ENCODE data around the gene ATP6V0D1. TPM values are rescaled to one million over a fixed set of nuclear protein-coding genes. Genes with fewer than 3 reads are reported as not detected.
A peak's percentile ranks its signal among the peaks of the same experiment; 100 is the strongest.

The ATP6V0D1 gene
- total and polyA plus RNA-seq, 10 donors: 37.3 to 133 (median 105) TPM

DNA sequence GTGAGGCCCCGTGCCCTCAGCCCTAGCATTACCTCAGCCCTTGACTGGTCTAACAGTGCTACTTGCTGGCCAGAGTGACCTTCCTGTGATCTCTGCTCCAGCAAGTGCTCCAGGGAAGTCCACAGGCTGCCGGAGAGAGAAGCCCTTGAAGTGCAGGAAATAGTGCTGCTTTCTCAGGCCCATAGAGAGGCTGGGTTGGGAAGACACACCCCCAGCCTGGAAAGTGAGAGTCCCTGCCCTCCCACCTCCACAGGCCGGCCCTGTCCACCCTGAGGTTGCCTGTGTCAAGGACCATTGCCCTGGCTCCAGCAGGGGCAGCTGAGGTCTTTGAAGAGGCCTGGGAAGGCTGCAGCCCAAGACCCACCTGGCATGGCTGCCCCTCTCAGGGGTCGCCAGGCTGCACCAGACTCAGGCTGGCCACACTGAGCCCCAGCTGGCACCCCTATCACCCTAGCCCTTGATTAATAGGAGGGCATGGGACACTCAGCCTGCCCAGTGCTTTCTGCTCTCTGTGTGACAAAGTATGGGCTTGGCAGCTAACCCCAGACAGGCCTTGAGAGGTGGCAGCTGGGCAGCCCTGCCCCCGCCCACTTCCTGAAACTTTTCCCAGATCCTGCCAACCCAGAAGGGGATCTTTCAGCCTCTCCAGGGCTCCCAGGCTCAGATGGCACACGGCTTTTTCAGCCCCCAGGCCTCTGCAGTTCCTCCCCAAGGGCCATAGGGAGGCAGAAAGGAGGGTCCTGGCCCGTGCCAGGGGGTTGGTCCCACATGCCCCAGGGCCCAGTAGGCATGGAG lies 21.7 kb downstream of the ATP6V0D1 start:
- Histone ChIP-seq H3K36me3 (peaks cover 0 to 93% (median 5%) of the 10 kb centered on the region in 6 donors), H3K27ac (peak overlapping the region; percentile 69 to 85 (median 82)), H3K4me3 (peak overlapping the region in 1 of 8 donors; percentile 2), H3K9me3 (no peaks in the 10 kb centered on the region), H3K27me3 (replicated peaks in 1 of 7) (no peaks in the 10 kb centered on the region), H3K4me1 (peaks cover 47 to 100% (median 84%) of the 10 kb centered on the region in 6 donors)
- intact Hi-C loops (cut with DNase I; ENCODE audit: low total_unique reads): no loop called here
- no peak for DNase-seq
- peak in 2 of 3 donors; percentile 58 to 65 for TF ChIP-seq POLR2AphosphoS5 (IDR thresholded peaks at IDR 0.05)
- TF ChIP-seq, protein P1, sequence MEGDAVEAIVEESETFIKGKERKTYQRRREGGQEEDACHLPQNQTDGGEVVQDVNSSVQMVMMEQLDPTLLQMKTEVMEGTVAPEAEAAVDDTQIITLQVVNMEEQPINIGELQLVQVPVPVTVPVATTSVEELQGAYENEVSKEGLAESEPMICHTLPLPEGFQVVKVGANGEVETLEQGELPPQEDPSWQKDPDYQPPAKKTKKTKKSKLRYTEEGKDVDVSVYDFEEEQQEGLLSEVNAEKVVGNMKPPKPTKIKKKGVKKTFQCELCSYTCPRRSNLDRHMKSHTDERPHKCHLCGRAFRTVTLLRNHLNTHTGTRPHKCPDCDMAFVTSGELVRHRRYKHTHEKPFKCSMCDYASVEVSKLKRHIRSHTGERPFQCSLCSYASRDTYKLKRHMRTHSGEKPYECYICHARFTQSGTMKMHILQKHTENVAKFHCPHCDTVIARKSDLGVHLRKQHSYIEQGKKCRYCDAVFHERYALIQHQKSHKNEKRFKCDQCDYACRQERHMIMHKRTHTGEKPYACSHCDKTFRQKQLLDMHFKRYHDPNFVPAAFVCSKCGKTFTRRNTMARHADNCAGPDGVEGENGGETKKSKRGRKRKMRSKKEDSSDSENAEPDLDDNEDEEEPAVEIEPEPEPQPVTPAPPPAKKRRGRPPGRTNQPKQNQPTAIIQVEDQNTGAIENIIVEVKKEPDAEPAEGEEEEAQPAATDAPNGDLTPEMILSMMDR (IDR thresholded peaks at IDR 0.05 in 8 of 11, conservative IDR thresholded peaks at IDR 0.05 in 3 of 11): no peak
- WGBS, 5 donors: 39 to 94% (median 66%) methylated on average over 3 to 7 of the region's 7 CpGs

DNA sequence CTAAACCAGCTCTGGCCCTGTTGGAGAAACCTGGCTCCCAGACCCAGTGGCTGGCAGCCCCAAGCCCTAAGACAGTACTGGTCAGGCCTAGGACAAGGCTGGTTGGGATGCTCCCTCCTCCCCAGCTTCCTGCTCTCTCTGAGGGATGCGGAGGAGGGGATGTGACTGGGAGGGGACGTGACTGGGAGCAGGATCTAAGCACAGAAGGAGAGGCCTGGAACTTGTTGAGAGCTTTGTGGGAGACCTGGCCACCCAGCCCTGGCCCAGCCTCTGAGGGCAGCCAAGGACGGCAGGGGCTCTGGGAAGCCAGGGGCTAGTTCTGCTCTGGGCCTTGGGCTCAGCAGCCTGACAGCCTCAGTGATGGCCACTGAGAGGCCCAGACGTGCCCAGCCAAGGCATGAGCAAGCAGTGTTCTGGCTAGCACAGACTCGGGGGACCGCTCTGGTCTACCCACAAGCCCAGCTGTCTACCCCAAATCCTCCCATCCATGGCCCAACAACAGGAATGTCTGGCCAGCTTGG lies 22.8 kb downstream of the ATP6V0D1 start:
- Histone ChIP-seq H3K9me3 (no peaks in the 10 kb centered on the region), H3K36me3 (peaks cover 0 to 93% (median 9%) of the 10 kb centered on the region in 6 donors), H3K27ac (peak overlapping the region; percentile 59 to 85 (median 82)), H3K27me3 (replicated peaks in 1 of 7) (no peaks in the 10 kb centered on the region), H3K4me1 (peaks cover 47 to 100% (median 76%) of the 10 kb centered on the region in 6 donors), H3K4me3 (no peak overlapping the region)
- intact Hi-C loops (cut with DNase I; ENCODE audit: low total_unique reads): no loop called here
- DNase-seq: no peak
- TF ChIP-seq POLR2AphosphoS5 (IDR thresholded peaks at IDR 0.05): peak; percentile 25 to 51 (median 41)
- TF ChIP-seq, protein P1 (IDR thresholded peaks at IDR 0.05 in 8 of 11, conservative IDR thresholded peaks at IDR 0.05 in 3 of 11): no peak
- WGBS, 5 donors: 76 to 92% (median 78%) methylated on average over 6 of the region's 6 CpGs

GRCh38 chr16:67457611-67458010 lies 23.3 kb downstream of the ATP6V0D1 start:
- peak overlapping the region in 7 of 8 donors; percentile 69 to 85 (median 83) for H3K27ac ChIP-seq
- no peaks in the 10 kb centered on the region for H3K9me3 ChIP-seq
- DNase-seq: no peak
- no peak overlapping the region for H3K4me3 ChIP-seq
- H3K27me3 ChIP-seq (replicated peaks in 1 of 7): no peaks in the 10 kb centered on the region
- intact Hi-C loops (cut with DNase I; ENCODE audit: low total_unique reads): no loop called here
- 75 to 88% (median 81%) methylated on average over 3 to 7 of the region's 7 CpGs for WGBS, 5 donors
- peaks cover 49 to 100% (median 76%) of the 10 kb centered on the region in 6 donors for H3K4me1 ChIP-seq
- TF ChIP-seq POLR2A (IDR thresholded peaks at IDR 0.05) (no peak), POLR2AphosphoS5 (IDR thresholded peaks at IDR 0.05) (no peak)
- peaks cover 0 to 93% (median 14%) of the 10 kb centered on the region in 6 donors for H3K36me3 ChIP-seq

DNA sequence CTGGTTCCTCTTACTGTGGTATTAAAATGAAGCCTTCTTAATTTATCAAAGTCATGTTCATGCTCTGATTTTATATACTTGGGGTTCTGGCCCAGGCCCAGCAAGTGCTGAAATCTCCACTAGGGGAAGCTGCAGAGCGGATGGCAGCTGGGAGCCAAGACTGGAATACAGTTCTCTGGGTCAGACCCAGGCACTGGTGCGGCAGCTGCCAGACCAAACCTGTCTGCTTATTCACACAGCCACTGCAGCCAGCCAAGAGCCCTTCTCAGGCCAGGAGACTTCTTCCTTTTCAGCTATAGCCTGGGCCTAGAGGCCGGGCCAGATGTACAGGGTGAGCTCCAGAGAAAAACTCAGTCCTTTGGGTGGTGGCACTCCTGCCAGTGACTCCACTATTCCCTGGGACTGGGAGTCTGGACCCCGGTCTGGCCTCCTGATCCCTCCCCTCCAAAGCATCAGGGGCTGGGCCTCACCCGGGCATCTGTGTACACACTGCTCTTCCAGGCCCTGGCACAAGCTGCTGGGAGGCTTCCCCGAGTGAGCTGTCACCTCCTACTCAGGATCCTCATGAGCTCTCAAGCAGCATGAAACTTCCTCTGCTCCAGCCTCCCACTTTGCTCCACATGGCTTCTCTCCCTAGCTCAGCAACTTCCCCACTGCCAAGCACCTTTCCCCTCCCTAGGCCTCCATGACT lies 24.4 kb downstream of the ATP6V0D1 start:
- TF ChIP-seq, protein P1 (IDR thresholded peaks at IDR 0.05 in 8 of 11, conservative IDR thresholded peaks at IDR 0.05 in 3 of 11): peak in 5 of 11 experiments; percentile 10 to 25 (median 12)
- no peak for TF ChIP-seq POLR2A (IDR thresholded peaks at IDR 0.05)
- H3K9me3 ChIP-seq: no peaks in the 10 kb centered on the region
- no peak overlapping the region for H3K4me3 ChIP-seq
- WGBS, 5 donors: 68 to 78% (median 72%) methylated on average over 5 to 6 of the region's 6 CpGs
- no peaks in the 10 kb centered on the region for H3K27me3 ChIP-seq (replicated peaks in 1 of 7)
- DNase-seq: no peak
- H3K27ac ChIP-seq: peak overlapping the region in 6 of 8 donors; percentile 11 to 85 (median 82)
- intact Hi-C loops (cut with DNase I; ENCODE audit: low total_unique reads): no loop called here
- H3K4me1 ChIP-seq: peaks cover 44 to 100% (median 70%) of the 10 kb centered on the region in 6 donors
- H3K36me3 ChIP-seq: peaks cover 0 to 93% (median 24%) of the 10 kb centered on the region in 6 donors
